NCI-H2196 (cell line): ENCODE data around the gene AMFR.
A peak's percentile ranks its signal among the peaks of the same experiment; 100 is the strongest.
"Not testable (repeated sequence)": the region's sequence is repeated elsewhere in the genome, so short reads cannot be mapped to it uniquely, and the experiment has no call there.

Source experiments
- DNase-seq: peaks from one replicate; lab custom pipeline; 2025; ENCODE audit not compliant: unreplicated experiment; lab: John Stamatoyannopoulos, UW

AMFR gene

DNA sequence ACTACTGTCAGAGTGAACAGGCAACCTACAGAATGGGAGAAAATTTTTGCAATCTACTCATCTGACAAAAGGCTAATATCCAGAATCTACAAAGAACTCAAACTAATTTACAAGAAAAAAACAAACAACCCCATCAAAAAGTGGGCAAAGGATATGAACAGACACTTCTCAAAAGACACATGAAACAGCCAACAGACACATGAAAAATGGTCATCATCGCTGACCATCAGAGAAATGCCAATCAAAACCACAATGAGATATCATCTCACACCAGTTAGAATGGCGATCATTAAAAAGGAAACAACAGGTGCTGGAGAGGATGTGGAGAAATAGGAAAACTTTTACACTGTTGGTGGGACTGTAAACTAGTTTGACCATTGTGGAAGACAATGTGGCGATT is 28.6 kb downstream of the AMFR start:
- DNase-seq, result not testable (repeated sequence)

- DNase-seq, result no peak
These were observed 35.8 kb downstream of the AMFR start for GRCh38 chr16:56389554-56389953.

DNA sequence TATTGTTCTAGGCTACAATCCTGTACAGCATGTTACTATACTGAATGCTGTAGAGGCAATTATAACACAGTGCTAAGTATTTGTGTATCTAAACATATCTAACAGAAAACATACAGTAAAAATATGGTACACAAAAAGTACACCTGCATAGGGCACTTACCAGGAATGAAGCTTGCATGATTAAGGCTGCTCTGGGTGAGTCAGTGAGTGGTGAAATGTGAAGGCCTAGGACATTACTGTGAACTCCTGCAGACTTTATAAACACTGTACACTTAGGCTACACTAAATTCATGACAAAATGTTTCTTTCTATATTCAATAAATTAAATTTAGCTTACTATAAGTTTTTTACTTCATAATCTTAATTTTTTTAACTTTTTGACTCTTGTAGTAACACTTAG is 37.1 kb downstream of the AMFR start:
- no peak for DNase-seq

DNA sequence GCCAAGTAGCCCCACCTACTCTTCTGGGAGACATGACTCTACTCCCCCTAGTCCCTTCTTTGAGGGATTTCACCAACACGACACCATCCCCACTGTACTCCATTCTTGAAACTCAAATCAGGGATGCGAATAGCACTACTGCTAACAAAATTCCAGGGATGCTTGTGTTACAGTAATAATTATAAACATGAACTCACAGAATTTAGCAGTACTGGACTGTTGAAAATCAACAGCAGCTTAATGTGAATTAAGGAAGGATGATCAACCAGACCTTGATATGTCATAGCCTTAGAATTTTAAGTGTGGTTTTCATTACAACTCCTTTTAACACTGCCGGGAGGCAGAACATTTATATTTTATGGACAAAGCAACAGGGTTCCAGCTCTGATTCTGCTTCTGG is 37.9 kb downstream of the AMFR start:
- no peak for DNase-seq

DNA sequence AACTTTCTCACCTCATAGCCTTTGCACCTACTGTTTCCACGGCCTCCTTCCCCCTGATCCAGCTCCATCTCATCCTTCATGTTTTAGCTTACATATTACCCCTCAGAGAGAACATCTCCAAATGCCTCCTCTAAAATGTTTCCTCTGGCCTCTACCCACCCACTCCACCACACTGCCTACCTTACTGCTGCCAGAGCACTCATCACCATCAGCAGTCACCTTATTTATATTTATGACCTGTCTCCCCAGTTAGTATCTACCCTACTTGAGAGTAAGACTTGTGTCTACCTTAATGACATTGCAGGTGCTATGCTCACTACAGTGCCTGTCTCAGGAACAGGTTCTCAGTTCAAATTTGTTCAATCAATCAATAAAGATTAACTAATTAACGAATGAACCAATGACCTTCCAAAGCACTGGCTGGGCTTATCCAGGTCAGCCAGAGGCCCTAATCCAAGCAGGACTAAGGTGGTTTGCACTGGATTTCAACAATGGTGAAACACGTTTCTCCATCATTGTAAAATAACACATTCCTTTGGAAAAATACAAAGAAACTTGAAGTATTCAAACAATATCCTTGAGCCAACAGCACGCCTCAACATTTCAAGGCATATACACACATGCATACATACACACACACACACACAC is 41.1 kb downstream of the AMFR start:
- DNase-seq, result no peak

DNA sequence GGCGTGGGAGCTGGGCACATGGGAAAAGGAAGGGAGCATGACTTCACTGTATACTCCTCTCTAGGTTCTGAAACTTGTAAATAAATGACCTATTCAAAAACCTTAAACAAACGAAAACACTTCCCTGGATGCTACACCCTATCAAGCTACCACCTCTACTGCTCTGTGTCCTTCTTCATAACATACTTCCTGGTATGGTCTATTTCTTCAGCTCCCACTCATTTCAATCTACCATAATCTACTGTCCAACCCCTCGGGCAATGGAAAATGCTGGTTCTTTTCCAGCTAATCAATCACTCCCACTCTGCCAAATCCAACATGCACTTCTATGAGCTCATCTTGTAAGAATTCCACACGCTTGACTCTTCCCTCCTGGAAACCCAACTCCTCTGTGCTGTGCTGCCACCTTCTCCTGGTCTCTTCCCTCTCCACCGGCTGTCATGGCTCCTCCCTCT is 42.4 kb downstream of the AMFR start:
- no peak for DNase-seq

GRCh38 chr16:56382459-56382858 is 42.9 kb downstream of the AMFR start:
- DNase-seq, result no peak

DNA sequence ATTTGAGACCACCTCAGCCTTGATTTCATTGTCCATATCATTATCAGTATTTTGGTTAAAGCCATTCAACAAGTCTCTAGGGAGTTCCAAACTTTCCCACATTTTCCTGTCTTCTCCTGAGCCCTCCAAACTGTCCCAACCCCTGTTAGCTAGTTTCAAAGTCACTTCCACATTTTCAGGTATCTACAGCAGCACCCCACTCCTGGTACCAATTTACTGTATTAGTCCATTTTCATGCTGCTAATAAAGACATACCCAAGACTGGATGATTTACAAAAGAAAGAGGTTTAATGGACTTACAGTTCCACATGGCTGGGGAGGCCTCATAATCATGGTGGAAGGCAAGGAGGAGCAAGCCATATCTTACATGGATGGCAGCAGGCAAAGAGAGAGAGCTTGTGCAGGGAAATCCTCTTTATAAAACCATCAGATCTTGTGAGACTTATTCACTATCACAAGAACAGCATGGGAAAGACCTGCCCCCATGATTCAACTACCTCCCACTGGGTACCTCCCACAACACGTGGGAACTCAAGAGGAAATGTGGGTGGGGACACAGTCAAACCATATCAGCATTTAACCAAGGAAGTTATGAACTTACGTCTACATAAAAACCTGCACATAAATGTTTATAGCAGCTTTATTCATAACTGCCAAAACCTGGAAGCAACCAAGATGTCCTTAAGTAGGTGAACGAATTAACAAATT is 44.4 kb downstream of the AMFR start:
- not testable (repeated sequence) for DNase-seq

DNA sequence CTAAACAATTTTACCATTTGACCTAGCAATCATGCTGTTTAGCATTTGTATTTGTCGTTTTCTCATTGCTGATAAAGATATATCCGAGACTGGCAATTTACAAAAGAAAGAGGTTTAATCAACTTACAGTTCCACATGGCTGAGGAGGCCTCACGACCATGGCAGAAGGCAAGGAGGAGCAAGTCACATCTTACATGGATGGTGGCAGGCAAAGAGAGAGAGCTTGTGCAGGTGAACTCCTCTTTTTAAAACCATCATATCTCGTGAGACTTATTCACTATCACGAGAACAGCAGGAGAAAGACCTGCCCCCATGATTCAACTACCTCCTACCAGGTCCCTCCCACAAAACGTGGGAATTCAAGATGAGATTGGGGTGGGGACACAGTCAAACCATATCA is 46.3 kb downstream of the AMFR start:
- DNase-seq, result not testable (repeated sequence)

DNA sequence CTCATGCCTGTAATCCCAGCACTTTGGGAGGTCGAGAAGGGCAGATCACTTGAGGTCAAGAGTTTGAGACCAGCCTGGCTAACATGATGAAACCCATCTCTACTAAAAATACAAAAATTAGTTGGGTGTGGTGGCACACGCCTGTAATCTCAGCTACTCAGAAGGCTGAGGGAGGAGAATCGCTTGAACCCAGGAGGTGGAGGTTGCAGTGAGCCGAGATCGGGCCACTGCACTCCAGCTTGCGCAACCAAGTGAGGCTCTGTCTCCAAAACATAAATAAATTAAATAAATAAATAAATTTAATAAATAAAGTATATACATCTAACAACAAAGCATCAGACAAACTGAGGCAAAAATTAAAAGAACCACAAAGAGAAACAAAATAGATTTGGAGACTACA is 49.6 kb downstream of the AMFR start:
- not testable (repeated sequence) for DNase-seq

- peak; percentile 2 for DNase-seq
These were observed 52.3 kb downstream of the AMFR start for GRCh38 chr16:56373003-56373402.

DNA sequence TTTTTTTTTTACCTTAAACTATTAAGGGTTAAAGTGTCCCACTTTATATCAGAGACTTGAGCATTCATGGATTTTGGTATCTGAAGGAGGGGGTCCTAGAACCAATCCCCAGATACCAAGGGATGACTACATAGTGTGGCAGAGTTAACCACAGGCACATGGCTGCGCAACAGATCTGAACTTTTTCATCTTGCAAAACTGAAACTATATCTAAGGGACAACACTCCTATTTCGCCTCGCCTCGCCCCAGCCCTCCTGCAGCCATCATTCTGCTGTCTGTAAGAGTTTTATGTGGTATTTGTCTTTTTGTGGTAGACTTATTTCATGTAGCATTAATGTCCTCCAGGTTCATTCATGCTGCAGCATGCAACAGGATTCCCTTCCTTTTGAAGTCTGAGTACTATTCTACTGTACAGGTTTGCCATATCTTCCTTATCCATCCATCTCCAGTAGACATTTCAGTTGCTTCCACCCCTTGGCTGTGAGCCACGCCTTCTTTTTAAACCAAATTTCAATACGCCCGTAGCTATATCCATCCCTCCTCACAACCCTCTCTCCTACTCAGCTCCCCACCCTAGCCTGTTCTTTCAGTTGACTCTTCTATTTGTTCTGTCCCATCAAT is 53.2 kb downstream of the AMFR start:
- no peak for DNase-seq

- no peak for DNase-seq
These were observed 53.7 kb downstream of the AMFR start for GRCh38 chr16:56371660-56371937.

GRCh38 chr16:56370875-56371659 is 54.3 kb downstream of the AMFR start:
- no peak for DNase-seq

- DNase-seq, result no peak
These were observed 55.0 kb downstream of the AMFR start for GRCh38 chr16:56370185-56370874.

- DNase-seq, result no peak
These were observed 56.1 kb downstream of the AMFR start for GRCh38 chr16:56369202-56369601.

GRCh38 chr16:56368545-56368944 is 56.8 kb downstream of the AMFR start:
- DNase-seq, result no peak

GRCh38 chr16:56367764-56368163 is 57.6 kb downstream of the AMFR start:
- no peak for DNase-seq

DNA sequence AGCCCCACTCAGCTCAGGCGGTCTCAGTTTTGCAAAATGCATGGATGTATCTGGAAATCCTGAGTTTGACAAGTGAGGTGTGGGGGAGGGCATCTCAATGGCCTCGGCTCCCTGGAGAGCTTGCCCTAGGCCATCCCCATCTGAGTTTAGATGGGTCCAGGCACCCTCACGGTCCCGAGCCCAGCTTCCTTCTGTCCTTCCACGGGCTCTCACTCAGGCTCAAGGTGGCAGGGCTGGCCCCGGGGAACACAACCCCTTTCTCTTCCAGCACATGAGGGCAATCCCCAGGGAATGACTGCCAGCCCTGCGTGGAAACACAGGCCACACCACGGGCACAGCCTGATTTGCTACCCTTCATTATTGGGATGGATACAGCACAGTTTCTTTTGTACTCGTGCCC is 58.4 kb downstream of the AMFR start:
- no peak for DNase-seq

DNA sequence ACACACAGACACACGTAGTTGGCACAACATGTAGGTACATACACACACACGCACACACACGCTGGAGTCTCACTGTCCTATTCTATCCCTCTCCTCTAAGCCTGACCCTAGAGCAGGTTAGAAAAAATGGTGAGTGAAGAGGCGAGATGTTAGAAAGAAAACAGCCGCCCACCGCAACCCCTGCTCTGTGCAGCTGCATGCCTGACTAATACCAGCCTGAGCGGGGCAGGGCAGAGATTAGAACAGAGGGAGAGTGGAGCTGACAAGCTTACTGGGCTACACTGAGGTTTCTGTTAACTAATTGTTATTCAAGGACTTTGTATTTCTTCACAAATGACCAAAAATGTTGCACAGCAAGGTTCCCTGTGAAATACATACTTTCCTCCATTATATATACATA is 59.8 kb downstream of the AMFR start:
- no peak for DNase-seq

DNA sequence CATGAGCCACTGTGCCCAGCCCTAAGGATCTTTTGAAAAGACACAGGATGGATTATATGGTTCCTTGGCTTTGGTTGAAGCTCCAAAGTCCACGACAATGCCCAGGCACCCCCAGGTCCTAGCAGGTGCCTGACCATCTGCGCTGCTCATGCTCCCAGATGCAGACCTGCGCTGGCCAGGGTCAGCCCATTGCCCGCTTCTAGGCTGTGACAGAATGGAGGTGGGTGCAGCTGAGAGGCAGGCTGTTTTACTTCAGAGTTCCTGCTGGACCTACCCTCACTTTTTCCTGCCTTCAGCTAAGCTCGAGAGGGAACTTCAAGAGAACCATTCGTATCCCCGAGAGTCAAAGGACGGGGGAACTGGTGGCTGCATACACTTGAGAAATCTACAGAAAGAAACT is 60.5 kb downstream of the AMFR start:
- DNase-seq, result no peak
